D341Med (cell line): ENCODE measurements around the gene SPSB2.
"Not testable (repeated sequence)": the region's sequence is repeated elsewhere in the genome, so short reads cannot be mapped to it uniquely, and the experiment has no call there.

Source experiments
- DNase-seq: peaks from one replicate; pipeline ENCODE4 v3.0.0; 2012; ENCODE audit warnings: low spot score

SPSB2 gene, protein sequence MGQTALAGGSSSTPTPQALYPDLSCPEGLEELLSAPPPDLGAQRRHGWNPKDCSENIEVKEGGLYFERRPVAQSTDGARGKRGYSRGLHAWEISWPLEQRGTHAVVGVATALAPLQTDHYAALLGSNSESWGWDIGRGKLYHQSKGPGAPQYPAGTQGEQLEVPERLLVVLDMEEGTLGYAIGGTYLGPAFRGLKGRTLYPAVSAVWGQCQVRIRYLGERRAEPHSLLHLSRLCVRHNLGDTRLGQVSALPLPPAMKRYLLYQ

DNA sequence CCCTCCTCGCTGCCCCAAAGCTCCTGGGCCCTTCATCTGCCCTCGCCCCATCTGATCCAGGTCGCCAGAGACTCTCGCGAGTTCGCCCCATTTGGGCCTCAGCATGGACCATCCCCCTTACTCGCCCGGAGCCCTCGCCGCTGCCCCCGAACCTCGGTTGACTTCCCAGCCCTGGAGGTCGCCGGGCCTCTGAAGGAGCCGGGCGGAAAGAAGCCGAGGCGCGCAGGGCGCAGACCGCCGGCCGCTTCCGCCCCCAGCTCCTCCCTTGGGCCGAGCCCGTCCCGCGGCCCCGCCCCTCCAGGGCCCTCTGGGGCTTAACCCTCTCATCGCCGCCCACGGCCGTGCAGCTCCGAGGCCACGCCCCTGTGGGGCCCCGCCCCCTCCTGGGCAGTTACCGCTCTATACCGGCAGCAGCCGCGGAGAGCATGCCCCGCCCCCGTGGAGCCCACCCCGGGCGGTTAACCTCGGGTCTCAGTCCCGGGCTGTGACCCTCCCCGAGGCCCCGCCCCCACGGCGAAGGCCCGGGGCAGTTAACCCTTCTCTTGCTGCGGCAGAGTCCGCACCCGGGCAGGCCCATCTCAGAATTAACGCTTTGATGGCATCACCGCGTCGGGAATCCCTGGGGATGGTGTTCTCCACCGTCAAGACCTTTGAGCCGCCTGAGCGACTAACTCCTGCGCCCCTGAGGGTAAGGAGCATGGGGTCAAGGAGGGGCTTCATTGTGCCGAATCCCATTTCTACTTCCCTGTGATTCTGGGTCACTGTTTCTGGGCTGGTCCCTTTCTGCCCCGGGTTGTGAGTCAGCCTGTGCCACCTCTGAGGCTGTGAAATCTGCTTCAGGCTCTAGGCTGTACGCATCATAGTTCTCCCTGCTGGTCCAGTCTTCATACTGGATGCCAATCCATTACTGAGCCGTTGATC lies at the start of gene SPSB2:
TSS of gene SPSB2 (minus strand) at position 210 of the 921 bp plus-strand sequence. CDS start 402 bp downstream, outside the sequence.
- peak; percentile 97 for DNase-seq

DNA sequence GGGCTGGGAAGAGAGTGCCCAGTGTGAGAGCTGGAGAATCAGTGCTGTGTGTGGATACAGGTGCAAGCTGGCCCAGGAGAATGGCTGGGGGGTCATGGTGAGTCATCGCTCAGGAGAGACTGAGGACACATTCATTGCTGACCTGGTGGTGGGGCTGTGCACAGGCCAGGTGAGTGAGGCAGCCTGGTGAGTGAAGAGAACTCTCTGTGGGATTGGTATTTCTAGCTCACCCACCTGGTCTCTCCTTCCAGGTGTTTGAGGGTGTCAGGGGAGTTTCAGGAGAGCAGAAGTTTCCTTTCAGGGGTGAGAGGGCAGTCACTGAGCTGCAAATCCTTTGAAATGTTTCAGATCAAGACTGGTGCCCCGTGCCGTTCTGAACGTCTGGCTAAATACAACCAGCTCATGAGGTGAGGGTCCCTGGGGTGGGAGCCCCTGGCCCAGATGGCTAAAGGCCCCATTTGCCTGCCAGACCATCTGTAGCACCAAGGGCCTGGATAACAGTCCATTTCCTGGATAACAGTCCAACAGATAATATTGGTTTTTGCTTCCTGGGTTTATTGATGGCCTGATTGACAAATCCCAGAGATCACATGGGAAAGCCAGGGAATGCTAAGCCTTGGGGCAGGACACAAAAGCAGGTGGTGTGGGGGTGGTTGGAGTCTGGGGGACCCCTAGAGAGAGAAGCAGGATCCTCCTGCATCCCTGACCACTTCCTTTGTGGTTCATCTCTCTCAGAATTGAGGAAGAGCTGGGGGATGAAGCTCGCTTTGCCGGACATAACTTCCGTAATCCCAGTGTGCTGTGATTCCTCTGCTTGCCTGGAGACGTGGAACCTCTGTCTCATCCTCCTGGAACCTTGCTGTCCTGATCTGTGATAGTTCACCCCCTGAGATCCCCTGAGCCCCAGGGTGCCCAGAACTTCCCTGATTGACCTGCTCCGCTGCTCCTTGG lies 49.2 kb upstream of the SPSB2 start:
- DNase-seq: no peak

DNA sequence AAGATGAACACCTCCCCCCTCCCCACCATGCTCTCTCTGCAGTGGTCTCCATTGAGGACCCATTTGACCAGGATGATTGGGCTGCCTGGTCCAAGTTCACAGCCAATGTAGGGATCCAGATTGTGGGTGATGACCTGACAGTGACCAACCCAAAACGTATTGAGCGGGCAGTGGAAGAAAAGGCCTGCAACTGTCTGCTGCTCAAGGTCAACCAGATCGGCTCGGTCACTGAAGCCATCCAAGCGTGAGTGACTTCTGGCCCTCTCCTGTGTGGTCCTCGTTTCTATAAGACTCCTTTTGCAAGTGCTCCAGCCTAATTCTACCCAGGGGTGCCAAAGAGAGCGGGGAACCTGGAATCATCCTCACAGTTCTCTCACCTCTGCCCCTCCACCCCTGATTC lies 48.4 kb upstream of the SPSB2 start:
- DNase-seq: no peak

DNA sequence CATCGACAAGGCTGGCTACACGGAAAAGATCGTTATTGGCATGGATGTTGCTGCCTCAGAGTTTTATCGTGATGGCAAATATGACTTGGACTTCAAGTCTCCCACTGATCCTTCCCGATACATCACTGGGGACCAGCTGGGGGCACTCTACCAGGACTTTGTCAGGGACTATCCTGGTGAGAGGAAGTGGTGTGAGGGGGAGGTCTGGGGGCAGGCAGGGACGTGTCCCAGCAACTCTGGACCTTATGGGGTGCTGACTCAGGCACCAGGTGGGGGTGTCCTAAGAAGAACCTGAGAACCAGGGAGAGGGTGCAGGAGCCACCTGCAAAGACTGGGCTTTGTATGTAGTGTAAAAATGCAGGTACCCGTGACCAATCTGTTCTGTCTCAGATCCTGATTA lies 46.5 kb upstream of the SPSB2 start:
- no peak for DNase-seq

DNA sequence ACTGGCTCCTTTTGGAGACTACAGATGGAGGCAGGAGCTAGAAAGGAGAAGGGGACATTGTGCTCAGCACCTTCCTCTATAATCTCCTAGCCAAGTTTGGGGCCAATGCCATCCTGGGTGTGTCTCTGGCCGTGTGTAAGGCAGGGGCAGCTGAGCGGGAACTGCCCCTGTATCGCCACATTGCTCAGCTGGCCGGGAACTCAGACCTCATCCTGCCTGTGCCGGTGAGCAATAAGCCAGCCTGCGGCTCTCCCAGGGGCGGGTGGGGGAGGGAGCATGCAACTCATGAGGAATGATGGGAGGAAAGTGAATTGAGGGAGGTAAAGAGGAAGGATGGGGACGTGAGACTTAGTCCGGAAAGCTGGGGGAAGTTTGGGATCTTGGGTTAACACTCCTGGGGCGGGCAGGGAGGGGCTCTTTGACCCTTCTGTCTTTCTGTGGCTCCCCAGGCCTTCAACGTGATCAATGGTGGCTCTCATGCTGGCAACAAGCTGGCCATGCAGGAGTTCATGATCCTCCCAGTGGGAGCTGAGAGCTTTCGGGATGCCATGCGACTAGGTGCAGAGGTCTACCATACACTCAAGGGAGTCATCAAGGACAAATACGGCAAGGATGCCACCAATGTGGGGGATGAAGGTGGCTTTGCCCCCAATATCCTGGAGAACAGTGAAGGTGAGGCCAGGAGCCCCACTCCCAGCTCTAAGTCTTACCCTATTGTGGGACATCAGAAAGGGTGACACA lies 44.6 kb upstream of the SPSB2 start:
- DNase-seq: no peak

DNA sequence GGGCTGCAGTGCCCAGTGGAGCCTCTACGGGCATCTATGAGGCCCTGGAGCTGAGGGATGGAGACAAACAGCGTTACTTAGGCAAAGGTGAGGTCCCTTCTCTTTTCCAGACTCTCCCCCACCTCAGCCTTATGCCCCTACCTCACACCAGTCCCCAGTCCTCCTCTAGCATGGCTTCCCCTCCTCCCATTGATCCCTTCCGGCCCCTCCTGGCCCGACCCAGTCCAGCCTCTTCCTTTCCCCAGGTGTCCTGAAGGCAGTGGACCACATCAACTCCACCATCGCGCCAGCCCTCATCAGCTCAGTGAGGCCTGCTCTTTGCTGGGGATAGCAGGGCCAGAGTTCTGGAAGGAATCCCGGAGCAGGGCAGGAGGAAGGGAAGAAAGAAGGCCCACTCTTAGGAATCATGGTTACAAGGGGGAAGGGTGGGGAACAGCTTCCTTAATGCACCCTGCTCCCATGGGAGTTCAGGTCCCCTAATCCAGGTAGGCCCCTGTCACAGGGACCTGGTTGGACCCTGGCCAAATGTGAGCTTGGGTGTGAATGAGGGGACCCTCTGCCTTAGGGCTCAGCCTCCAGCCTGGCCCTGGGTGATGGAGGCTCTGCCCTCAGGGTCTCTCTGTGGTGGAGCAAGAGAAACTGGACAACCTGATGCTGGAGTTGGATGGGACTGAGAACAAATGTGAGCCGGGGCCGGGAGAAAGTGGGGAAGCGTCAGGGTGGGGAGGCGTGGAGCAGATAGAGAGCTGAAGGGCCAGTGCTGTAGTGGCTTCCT lies 43.5 kb upstream of the SPSB2 start:
- DNase-seq: no peak

DNA sequence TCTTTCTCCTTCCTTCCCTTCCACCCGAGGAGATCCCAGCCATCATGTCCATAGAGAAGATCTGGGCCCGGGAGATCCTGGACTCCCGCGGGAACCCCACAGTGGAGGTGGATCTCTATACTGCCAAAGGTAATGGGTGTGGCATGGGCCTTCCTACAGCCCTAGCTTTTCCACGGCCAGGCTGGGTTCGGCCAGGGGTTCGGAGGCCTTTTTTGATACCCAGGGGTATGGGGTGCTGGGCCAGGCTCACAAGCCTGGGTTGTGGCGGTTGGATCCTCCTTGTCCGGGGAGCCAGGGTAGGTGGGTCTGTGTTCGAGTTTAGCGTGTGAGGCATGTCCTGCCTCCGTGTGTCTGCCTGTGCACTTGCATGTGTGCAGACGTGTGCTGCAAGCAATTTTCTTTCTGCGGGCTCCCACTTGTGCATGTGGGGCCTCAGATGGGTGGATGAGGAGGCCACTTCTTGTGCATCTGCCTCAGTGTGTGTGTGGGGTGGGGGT lies 42.7 kb upstream of the SPSB2 start:
- DNase-seq: no peak

DNA sequence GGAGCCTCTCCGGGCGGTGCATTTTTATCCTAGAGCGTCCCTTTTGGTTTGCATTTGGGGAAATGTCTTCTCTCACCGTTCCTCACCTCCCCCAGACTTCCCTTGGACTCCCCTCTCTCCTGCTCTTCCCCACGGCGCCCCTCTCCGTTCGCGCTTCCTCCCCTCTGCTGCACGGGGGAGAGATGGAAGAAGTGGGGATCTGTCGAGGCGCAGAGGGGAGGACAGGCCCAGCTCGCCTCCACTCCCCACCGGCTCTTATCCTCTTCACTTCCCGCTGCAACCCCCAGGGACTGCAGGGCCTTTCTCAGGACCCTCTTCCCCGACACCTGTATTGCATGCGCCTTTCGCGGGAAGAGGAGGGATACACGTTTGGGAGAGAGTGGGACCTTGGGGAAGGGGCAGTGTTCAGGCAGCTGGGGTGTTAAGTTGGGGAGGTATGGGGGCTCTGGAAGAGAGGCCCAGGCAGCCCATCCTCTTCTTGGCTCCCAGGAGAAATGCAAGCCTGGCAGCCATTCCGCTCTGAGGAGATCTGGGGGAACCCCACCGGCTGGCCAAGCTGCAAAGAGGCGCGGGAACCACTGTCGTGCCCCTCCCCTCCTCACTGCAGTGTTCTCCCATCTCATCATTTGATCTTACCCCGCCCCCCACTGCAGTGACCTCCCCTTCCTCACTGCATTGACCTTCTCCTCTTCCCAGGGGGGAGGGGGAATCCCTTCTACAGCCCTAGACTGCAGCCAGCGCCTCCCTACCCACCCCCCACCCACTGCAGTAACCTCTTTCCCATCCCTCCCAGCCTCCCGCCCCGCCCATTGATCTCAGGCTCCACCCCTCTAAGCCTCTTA lies 42.1 kb upstream of the SPSB2 start:
- peak; percentile 89 for DNase-seq

DNA sequence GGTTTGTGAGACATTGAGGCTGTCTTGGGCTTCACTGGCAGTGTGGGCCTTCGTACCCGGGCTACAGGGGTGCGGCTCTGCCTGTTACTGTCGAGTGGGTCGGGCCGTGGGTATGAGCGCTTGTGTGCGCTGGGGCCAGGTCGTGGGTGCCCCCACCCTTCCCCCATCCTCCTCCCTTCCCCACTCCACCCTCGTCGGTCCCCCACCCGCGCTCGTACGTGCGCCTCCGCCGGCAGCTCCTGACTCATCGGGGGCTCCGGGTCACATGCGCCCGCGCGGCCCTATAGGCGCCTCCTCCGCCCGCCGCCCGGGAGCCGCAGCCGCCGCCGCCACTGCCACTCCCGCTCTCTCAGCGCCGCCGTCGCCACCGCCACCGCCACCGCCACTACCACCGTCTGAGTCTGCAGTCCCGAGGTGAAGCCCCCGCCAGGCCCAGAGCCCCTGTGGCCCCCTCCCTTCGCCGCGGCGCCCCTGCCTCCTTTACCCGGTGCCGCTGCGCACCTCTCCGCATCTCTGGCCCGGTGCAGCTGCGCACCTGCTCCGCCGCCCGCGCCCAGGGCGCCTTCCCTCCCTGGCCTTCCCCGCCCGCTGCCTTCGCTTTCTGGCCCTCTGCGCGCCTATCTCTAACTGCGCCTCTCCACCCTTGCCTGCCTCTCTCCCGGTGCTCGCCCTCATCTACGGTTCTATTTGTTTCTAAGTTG lies 41.3 kb upstream of the SPSB2 start, which contains the start of gene ENO2:
TSS of gene ENO2 (plus strand) at position 335 of the 701 bp plus-strand sequence. CDS start 1,253 bp downstream, outside the sequence.
- peak; percentile 86 for DNase-seq

DNA sequence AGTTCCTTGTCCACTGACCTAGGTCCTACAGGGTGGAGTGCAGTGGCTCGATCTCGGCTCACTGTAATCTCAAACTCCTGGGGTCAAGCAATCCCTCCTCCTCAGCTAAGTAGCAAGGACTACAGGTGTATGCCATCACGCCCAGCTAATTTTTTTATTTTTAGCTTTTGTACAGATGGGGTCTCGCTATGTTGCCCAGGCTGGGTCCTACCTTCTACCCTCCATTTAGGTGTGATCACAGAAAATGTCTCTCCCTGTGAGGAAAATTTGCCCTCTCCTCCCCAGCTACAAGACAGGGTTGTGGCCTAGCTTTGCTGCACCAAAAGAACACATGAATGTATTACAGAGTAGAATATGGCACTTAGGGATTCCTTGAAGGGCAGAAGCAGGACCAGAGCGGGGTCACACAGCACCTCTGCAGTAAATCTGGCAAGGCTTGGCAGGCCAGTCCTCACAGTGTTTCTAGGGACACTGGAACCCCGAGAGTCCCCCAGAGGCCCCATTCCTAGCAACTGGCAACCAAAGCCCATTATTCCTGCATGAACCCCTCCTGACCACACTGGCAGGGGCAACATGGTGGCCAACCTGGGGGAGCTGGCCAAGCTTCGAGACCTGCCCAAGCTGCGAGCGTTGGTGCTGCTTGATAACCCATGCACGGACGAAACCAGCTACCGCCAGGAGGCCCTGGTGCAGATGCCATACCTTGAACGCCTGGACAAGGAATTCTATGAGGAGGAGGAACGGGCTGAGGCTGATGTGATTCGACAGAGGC lies 39.2 kb upstream of the SPSB2 start:
- DNase-seq: no peak

DNA sequence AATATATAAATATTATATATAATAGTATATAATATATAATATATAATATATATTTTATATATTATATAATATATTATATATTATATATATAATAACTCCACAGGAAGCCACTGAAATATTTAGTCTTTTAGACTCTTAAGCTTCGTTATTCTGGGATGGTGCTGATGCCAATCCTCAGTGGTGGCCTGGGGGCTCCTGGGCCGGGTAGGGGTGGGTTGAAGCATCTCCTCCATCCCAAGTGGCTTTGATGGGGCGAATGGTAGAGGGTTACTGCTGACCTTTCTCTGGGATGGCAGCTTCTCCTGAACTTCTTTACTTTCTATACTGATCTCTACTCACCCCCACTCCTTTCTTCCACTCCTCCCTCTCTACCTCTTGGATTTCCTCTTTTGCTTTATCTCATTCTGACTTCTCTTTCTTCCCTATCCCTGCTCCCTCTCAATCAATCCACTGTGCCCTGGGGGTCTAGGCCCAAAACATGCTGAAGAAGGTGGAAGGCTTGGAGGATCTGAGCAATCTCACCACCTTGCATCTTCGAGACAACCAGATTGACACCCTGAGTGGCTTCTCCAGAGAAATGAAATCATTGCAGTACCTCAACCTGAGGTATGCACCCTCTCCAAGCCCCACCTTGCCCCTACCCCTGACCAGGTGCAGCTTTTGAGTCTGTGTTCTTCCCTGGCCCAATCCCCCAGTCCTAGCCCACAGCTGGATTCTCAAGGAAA lies 36.5 kb upstream of the SPSB2 start:
- DNase-seq: no peak

DNA sequence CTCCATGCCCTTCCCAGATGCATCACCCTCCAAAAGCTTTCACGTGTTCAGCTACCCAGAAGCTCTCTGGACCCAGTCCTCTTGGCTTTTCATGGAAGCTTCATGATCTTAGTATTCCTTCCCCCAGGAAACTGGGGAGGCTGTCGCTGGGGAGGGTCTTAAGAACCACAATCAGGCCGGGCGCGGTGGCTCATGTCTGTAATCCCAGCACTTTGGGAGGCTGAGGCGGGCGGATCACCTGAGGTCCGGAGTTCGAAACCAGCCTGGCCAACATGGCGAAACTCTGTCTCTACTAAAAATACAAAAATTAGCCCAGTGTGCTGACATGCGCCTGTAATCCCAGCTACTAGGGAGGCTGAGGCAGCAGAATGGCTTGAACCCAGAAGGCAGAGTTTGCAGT lies 35.0 kb upstream of the SPSB2 start:
- DNase-seq: not testable (repeated sequence)

DNA sequence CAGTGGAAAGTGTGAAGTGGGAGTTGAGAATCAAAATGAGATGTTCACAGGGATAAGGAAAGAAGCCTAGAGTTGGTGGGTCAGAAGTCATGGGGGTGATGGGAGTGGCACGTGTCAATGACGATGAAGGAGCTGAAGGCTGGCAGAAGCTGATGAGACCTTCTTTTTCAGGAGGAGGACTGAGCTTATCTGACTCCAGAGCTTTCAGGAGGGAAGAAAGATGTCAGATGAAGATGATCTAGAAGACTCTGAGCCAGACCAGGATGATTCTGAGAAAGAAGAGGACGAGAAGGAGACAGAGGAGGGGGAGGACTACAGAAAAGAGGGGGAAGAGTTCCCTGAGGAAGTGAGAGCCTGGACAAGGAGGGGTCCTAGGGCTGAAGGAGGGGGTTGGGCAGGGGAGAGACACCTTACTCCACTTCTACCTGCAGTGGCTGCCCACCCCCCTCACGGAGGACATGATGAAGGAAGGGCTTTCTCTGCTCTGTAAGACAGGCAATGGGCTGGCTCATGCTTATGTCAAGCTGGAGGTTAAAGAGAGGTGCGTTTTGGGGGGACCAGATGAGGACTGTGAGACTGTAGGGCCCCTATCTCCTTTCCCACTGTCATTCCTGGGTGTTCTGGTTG lies 32.4 kb upstream of the SPSB2 start:
- DNase-seq: no peak

DNA sequence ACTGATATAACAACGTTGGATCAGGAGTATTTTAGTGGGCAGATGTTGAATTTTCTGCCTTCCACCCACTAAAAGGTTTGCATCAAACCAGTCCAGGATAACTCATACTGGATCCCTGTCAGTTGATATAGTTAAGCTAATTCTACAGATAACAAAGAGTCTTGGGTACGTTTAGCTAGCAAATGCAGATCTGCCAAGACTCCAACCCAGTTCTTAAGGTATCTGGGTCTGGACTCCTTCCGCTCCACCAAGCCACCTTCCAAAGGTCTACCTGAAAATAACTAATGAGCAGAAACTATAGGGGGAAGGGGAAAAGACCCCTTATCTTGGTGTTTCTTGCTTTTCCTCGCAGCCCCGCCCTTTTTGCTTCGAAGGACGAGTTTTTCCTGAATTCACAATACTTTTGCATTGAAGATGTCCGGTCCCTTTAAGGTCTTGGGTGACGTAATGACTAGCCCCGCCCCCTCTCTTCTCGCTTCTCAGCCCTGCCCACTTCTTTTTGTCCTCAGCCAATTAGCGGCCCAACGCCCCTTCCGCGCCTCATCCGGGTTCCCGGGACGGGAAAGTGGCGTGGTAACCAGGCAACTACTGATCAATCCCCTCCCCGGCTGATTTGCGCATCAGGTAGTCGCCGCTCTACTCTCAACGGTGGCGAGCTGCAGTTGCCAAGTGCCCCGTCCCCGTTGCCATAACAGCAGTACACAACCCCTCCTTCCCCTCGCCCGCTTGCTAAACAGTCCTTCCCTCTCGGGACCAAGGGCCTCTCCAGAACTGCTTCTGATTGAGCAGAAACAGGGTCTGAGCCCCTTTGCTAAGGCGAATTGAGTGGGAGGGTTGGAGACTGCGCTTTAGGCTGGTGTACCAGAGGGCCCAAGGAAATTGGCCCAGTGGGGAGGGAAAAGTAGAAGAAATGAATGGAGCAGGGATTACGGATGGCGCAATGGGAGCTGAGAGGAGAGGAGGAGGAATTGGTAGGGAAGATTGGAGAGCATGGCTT lies 31.5 kb upstream of the SPSB2 start, which contains the start of gene LRRC23:
TSS of gene LRRC23 (plus strand) at position 543 of the 997 bp plus-strand sequence. CDS start 812 bp downstream, outside the sequence.
- peak; percentile 91 for DNase-seq

DNA sequence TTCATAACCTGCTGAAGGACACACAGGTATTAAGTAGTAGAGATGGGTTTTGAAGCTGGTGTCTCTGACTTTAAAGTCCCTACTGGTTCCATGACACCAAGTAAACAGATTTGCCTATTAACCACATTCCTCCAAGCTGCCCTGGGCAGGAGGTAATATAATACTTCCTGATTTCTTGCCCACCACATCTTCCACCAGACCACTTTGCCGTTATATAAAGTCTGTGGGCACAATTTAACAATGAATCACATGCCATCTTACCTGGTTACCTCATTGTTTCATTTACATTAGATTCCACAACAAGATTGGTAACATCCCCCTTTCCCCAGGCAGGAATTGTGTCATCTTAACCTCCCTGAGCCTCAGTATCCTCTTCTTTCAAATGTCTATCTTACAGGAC lies 30.6 kb upstream of the SPSB2 start:
- no peak for DNase-seq
